ENCODE data around the gene AGAP1.

Gene AGAP1

GRCh38 chr2:235810252-235810651 is 316.4 kb downstream of the AGAP1 start:
- Mint-ChIP-seq H3K4me3 (no peak overlapping the region), H3K9me3 (no peaks in the 10 kb centered on the region), H3K36me3 (no peaks in the 10 kb centered on the region), H3K27ac (no peak overlapping the region), H3K4me1 (no peaks in the 10 kb centered on the region), H3K27me3 (no peaks in the 10 kb centered on the region)
- ATAC-seq (ENCODE audit: low read depth) (no peak), DNase-seq (ENCODE audit: low spot score in 2 of 2) (no peak)

GRCh38 chr2:235810846-235811245 is 317.0 kb downstream of the AGAP1 start:
- no peak overlapping the region for H3K27ac Mint-ChIP-seq
- H3K4me3 Mint-ChIP-seq, result no peak overlapping the region
- no peaks in the 10 kb centered on the region for H3K36me3 Mint-ChIP-seq
- DNase-seq (ENCODE audit: low spot score in 2 of 2), result no peak
- H3K9me3 Mint-ChIP-seq, result no peaks in the 10 kb centered on the region
- ATAC-seq (ENCODE audit: low read depth), result no peak
- no peaks in the 10 kb centered on the region for H3K27me3 Mint-ChIP-seq
- H3K4me1 Mint-ChIP-seq, result no peaks in the 10 kb centered on the region

- ATAC-seq (ENCODE audit: low read depth) (no peak), DNase-seq (ENCODE audit: low spot score in 2 of 2) (no peak)
- no peak overlapping the region for H3K27ac Mint-ChIP-seq
- H3K4me3 Mint-ChIP-seq, result no peak overlapping the region
- no peaks in the 10 kb centered on the region for H3K27me3 Mint-ChIP-seq
- no peaks in the 10 kb centered on the region for H3K4me1 Mint-ChIP-seq
- no peaks in the 10 kb centered on the region for H3K36me3 Mint-ChIP-seq
- H3K9me3 Mint-ChIP-seq, result no peaks in the 10 kb centered on the region
Measured at GRCh38 chr2:235811446-235812184, 317.8 kb downstream of the AGAP1 start.

- DNase-seq (ENCODE audit: low spot score in 2 of 2), result no peak
- Mint-ChIP-seq H3K9me3 (no peaks in the 10 kb centered on the region), H3K27me3 (no peaks in the 10 kb centered on the region), H3K36me3 (no peaks in the 10 kb centered on the region), H3K4me3 (no peak overlapping the region), H3K4me1 (no peaks in the 10 kb centered on the region), H3K27ac (no peak overlapping the region)
- no peak for ATAC-seq (ENCODE audit: low read depth)
Measured at GRCh38 chr2:235812185-235812665, 318.4 kb downstream of the AGAP1 start.

- H3K4me1 Mint-ChIP-seq, result no peaks in the 10 kb centered on the region
- H3K36me3 Mint-ChIP-seq, result no peaks in the 10 kb centered on the region
- no peak for ATAC-seq (ENCODE audit: low read depth)
- no peak overlapping the region for H3K4me3 Mint-ChIP-seq
- H3K27ac Mint-ChIP-seq, result no peak overlapping the region
- DNase-seq (ENCODE audit: low spot score in 2 of 2), result no peak
- no peaks in the 10 kb centered on the region for H3K9me3 Mint-ChIP-seq
- no peaks in the 10 kb centered on the region for H3K27me3 Mint-ChIP-seq
Measured at GRCh38 chr2:235813398-235813797, 319.6 kb downstream of the AGAP1 start.

GRCh38 chr2:235820571-235820970 is 326.7 kb downstream of the AGAP1 start:
- H3K4me1 Mint-ChIP-seq, result no peaks in the 10 kb centered on the region
- H3K4me3 Mint-ChIP-seq, result no peak overlapping the region
- H3K9me3 Mint-ChIP-seq, result peaks cover 4% of the 10 kb centered on the region
- H3K27me3 Mint-ChIP-seq, result peaks cover 2% of the 10 kb centered on the region
- peaks cover 2% of the 10 kb centered on the region for H3K36me3 Mint-ChIP-seq
- H3K27ac Mint-ChIP-seq, result no peak overlapping the region
- DNase-seq (ENCODE audit: low spot score in 2 of 2) (no peak), ATAC-seq (ENCODE audit: low read depth) (no peak)

- no peak for ATAC-seq (ENCODE audit: low read depth)
Measured at GRCh38 chr2:235824331-235824730, 330.5 kb downstream of the AGAP1 start.

GRCh38 chr2:235825946-235826345 is 332.1 kb downstream of the AGAP1 start:
- Mint-ChIP-seq H3K27ac (no peak overlapping the region), H3K4me1 (no peaks in the 10 kb centered on the region), H3K4me3 (no peak overlapping the region), H3K9me3 (peaks cover 5% of the 10 kb centered on the region), H3K27me3 (no peaks in the 10 kb centered on the region), H3K36me3 (peaks cover 2% of the 10 kb centered on the region)
- ATAC-seq (ENCODE audit: low read depth) (no peak), DNase-seq (ENCODE audit: low spot score in 2 of 2) (no peak)

More at GRCh38 chr2:235824331-235824730, 330.5 kb downstream of the AGAP1 start:
- Mint-ChIP-seq H3K9me3 (peaks cover 5% of the 10 kb centered on the region), H3K27ac (no peak overlapping the region), H3K4me1 (no peaks in the 10 kb centered on the region), H3K36me3 (peaks cover 2% of the 10 kb centered on the region), H3K4me3 (no peak overlapping the region), H3K27me3 (peaks cover 2% of the 10 kb centered on the region)
- no peak for DNase-seq (ENCODE audit: low spot score in 2 of 2)

GRCh38 chr2:235826826-235827225 is 333.0 kb downstream of the AGAP1 start:
- DNase-seq (ENCODE audit: low spot score in 2 of 2) (no peak), ATAC-seq (ENCODE audit: low read depth) (no peak)
- H3K4me1 Mint-ChIP-seq, result no peaks in the 10 kb centered on the region
- no peaks in the 10 kb centered on the region for H3K27me3 Mint-ChIP-seq
- H3K4me3 Mint-ChIP-seq, result no peak overlapping the region
- peaks cover 2% of the 10 kb centered on the region for H3K36me3 Mint-ChIP-seq
- H3K27ac Mint-ChIP-seq, result no peak overlapping the region
- peaks cover 5% of the 10 kb centered on the region for H3K9me3 Mint-ChIP-seq

GRCh38 chr2:235827585-235827992 is 333.7 kb downstream of the AGAP1 start:
- Mint-ChIP-seq H3K4me1 (no peaks in the 10 kb centered on the region), H3K9me3 (peaks cover 1% of the 10 kb centered on the region), H3K27ac (no peak overlapping the region), H3K4me3 (no peak overlapping the region), H3K36me3 (no peaks in the 10 kb centered on the region), H3K27me3 (no peaks in the 10 kb centered on the region)
- DNase-seq (ENCODE audit: low spot score in 2 of 2) (no peak), ATAC-seq (ENCODE audit: low read depth) (no peak)

- ATAC-seq (ENCODE audit: low read depth) (no peak), DNase-seq (ENCODE audit: low spot score in 2 of 2) (no peak)
- H3K27me3 Mint-ChIP-seq, result no peaks in the 10 kb centered on the region
- H3K27ac Mint-ChIP-seq, result no peak overlapping the region
- H3K4me3 Mint-ChIP-seq, result no peak overlapping the region
- peaks cover 1% of the 10 kb centered on the region for H3K9me3 Mint-ChIP-seq
- no peaks in the 10 kb centered on the region for H3K4me1 Mint-ChIP-seq
- H3K36me3 Mint-ChIP-seq, result no peaks in the 10 kb centered on the region
Measured at GRCh38 chr2:235829726-235830125, 335.9 kb downstream of the AGAP1 start.

- Mint-ChIP-seq H3K36me3 (no peaks in the 10 kb centered on the region), H3K4me3 (no peak overlapping the region), H3K27ac (no peak overlapping the region), H3K4me1 (no peaks in the 10 kb centered on the region), H3K27me3 (peaks cover 3% of the 10 kb centered on the region), H3K9me3 (peaks cover under 1% of the 10 kb centered on the region)
- ATAC-seq (ENCODE audit: low read depth) (no peak), DNase-seq (ENCODE audit: low spot score in 2 of 2) (no peak)
Measured at GRCh38 chr2:235831755-235832154, 337.9 kb downstream of the AGAP1 start.

GRCh38 chr2:235832941-235833340 is 339.1 kb downstream of the AGAP1 start:
- H3K27me3 Mint-ChIP-seq, result peaks cover 3% of the 10 kb centered on the region
- no peaks in the 10 kb centered on the region for H3K4me1 Mint-ChIP-seq
- ATAC-seq (ENCODE audit: low read depth) (no peak), DNase-seq (ENCODE audit: low spot score in 2 of 2) (no peak)
- no peak overlapping the region for H3K4me3 Mint-ChIP-seq
- H3K27ac Mint-ChIP-seq, result no peak overlapping the region
- no peaks in the 10 kb centered on the region for H3K36me3 Mint-ChIP-seq
- H3K9me3 Mint-ChIP-seq, result no peaks in the 10 kb centered on the region

GRCh38 chr2:235833971-235834620 is 340.3 kb downstream of the AGAP1 start:
- Mint-ChIP-seq H3K27me3 (peaks cover 3% of the 10 kb centered on the region), H3K36me3 (no peaks in the 10 kb centered on the region), H3K27ac (no peak overlapping the region), H3K4me3 (no peak overlapping the region), H3K4me1 (no peaks in the 10 kb centered on the region), H3K9me3 (no peaks in the 10 kb centered on the region)
- ATAC-seq (ENCODE audit: low read depth) (no peak), DNase-seq (ENCODE audit: low spot score in 2 of 2) (no peak)

- Mint-ChIP-seq H3K27me3 (peaks cover 3% of the 10 kb centered on the region), H3K9me3 (no peaks in the 10 kb centered on the region), H3K4me3 (no peak overlapping the region), H3K27ac (no peak overlapping the region), H3K4me1 (no peaks in the 10 kb centered on the region), H3K36me3 (no peaks in the 10 kb centered on the region)
- DNase-seq (ENCODE audit: low spot score in 2 of 2) (no peak), ATAC-seq (ENCODE audit: low read depth) (no peak)
Measured at GRCh38 chr2:235834781-235835180, 340.9 kb downstream of the AGAP1 start.

Data from memory B cell (primary cell).